ENCODE results near the gene ACTG1.

GRCh38 chr17:81492202-81492601 lies 20.4 kb downstream of the ACTG1 start:
- TF ChIP-seq FOXK2 (IDR thresholded peaks at IDR 0.05) (no peak), HDGF (IDR thresholded peaks at IDR 0.05; ENCODE audit: borderline replicate concordance) (no peak), SUZ12 (IDR thresholded peaks at IDR 0.05) (no peak), SP1 (IDR thresholded peaks at IDR 0.05) (no peak), FOXM1 (IDR thresholded peaks at IDR 0.05; ENCODE audit: borderline replicate concordance) (no peak), TARDBP (IDR thresholded peaks at IDR 0.05) (no peak), ARNT (IDR thresholded peaks at IDR 0.05) (no peak), LEF1 (IDR thresholded peaks at IDR 0.05; ENCODE audit: borderline replicate concordance) (no peak), FOXA1 (IDR thresholded peaks at IDR 0.05) (no peak), NFRKB (IDR thresholded peaks at IDR 0.05) (no peak), CTBP1 (IDR thresholded peaks at IDR 0.05; ENCODE audit: borderline replicate concordance) (no peak), ELF4 (IDR thresholded peaks at IDR 0.05) (no peak), ZNF384 (IDR thresholded peaks at IDR 0.05) (no peak)

Measured in HEK293T (cell line).